Measurements from ENCODE around the gene SPPL2B. TPM values are rescaled to one million over a fixed set of nuclear protein-coding genes. Genes with fewer than 3 reads are reported as not detected.

Gene SPPL2B
- total RNA-seq, 1 experiment from 2014 or later, result 73.7 TPM

DNA sequence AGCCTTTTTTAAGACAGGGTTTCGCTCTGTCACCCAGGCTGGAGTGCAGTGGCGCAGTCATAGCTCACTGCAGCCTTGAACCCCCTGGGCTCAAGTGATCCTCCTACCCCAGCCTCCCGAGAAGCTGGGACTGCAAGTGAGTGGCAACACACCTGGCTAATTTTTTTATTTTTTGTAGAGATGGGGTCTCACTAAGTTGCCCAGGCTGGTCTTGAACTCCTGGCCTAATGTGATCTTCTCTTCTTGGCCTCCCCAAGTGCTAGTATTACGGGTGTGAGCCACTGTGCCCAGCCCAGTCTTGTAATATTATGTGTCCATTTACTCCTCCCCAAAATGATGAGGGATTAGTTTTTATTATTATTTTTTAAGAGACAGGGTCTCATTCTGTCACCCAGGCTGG lies 17.4 kb upstream of the SPPL2B start:
- Histone ChIP-seq H4K20me1 (ENCODE audit: control insufficient read depth, insufficient read depth, insufficient read length) (no peaks in the 10 kb centered on the region), H3K79me2 (ENCODE audit: insufficient read depth, low read length) (no peaks in the 10 kb centered on the region), H3K9ac (ENCODE audit: extremely low read depth, insufficient read length, low read length) (no peak overlapping the region), H2BK120ac (ENCODE audit: low read depth, low read length, poor library complexity, severe bottlenecking) (no peak overlapping the region), H4K8ac (replicated peaks; ENCODE audit: insufficient read length, low read depth, low read length) (no peak overlapping the region), H3K56ac (ENCODE audit: insufficient read length, low read depth, low read length) (no peak overlapping the region), H3K79me1 (ENCODE audit: insufficient read depth, low read depth, low read length, poor library complexity, severe bottlenecking) (no peaks in the 10 kb centered on the region), H3K4ac (ENCODE audit: low read depth, low read length) (no peak overlapping the region), H2BK20ac (ENCODE audit: low read depth, low read length, poor library complexity, severe bottlenecking) (no peak overlapping the region), H3K27ac (ENCODE audit: insufficient read length, low read depth, low read length) (no peak overlapping the region), H3K27me3 (ENCODE audit: insufficient read depth, low read length) (no peaks in the 10 kb centered on the region; the same call in 1 of the 2 replicates), H3K14ac (ENCODE audit: insufficient read depth, low read length) (no peak overlapping the region), H2BK15ac (ENCODE audit: low read depth, low read length) (no peak overlapping the region), H3K4me2 (ENCODE audit: insufficient read depth, insufficient read length, low read length) (no peak overlapping the region), H3K23ac (ENCODE audit: insufficient read length, low read depth, low read length) (no peak overlapping the region), H3K4me1 (ENCODE audit: insufficient read depth, low read length) (no peaks in the 10 kb centered on the region), H3T11ph (ENCODE audit: low read length) (no peak overlapping the region), H4K91ac (ENCODE audit: insufficient read length, low read depth, low read length) (no peak overlapping the region), H4K5ac (ENCODE audit: insufficient read length, low read depth, low read length) (no peak overlapping the region), H2BK5ac (ENCODE audit: insufficient read length, low read length) (no peak overlapping the region), H3K23me2 (ENCODE audit: insufficient read length, low read depth, low read length, poor library complexity, severe bottlenecking) (no peaks in the 10 kb centered on the region), H2AK5ac (ENCODE audit: insufficient read length, low read length) (no peak overlapping the region), H2BK12ac (ENCODE audit: insufficient read length, low read depth, low read length) (no peak overlapping the region), H3K18ac (ENCODE audit: insufficient read length, low read depth, low read length) (no peak overlapping the region), H2AFZ (ENCODE audit: low read length) (no peak overlapping the region), H3K9me3 (ENCODE audit: control insufficient read depth, low read depth, low read length) (no peaks in the 10 kb centered on the region)
- Mint-ChIP-seq H3K27ac (no peak overlapping the region), H3K4me3 (no peak overlapping the region), H3K36me3 (ENCODE audit: insufficient read depth in 1 of 3, low read depth in 3 of 3) (peaks cover 0 to 2% (median 0%) of the 10 kb centered on the region in 3 experiments; a peak in 2 of 7 replicates), H3K9me3 (peaks cover 0 to 9% of the 10 kb centered on the region in 2 experiments; a peak in 3 of 5 replicates), H3K27me3 (ENCODE audit: low read depth) (peaks cover 73% of the 10 kb centered on the region), H3K4me1 (peaks cover 8 to 24% of the 10 kb centered on the region in 2 experiments)
- no CpG with 5 or more reads among the region's 4 CpGs for WGBS (ENCODE audit: extremely low coverage, insufficient read length, low lambda C conversion rate)
- no peak for DNase-seq
- TF ChIP-seq CTCF (conservative IDR thresholded peaks at IDR 0.05), result no peak

Measured in H9 (cell line).